Measurements from ENCODE around the gene MBNL1. TPM values are rescaled to one million over a fixed set of nuclear protein-coding genes. Genes with fewer than 3 reads are reported as not detected.

Gene MBNL1
- polyA plus RNA-seq, 1 experiment: 203 TPM

- POLR2A ChIA-PET: no interaction called here
- CTCF ChIA-PET: no interaction called here
- Histone ChIP-seq H3K36me3 (ENCODE audit: control insufficient read depth, insufficient read depth, low read length) (no peaks in the 10 kb centered on the region), H3K4me3 (ENCODE audit: low read depth, low read length) (no peak overlapping the region), H3K27me3 (ENCODE audit: control insufficient read depth, insufficient read depth, low read length) (no peaks in the 10 kb centered on the region)
- no peak for DNase-seq (ENCODE audit: low read depth)
- no peak for TF ChIP-seq CTCF (IDR thresholded peaks at IDR 0.05; ENCODE audit: insufficient read depth, low read depth, low read length)
Measured at GRCh38 chr3:152505926-152506325, 237.2 kb downstream of the MBNL1 start.

GRCh38 chr3:152508705-152509104 is 240.0 kb downstream of the MBNL1 start:
- H3K27me3 ChIP-seq (ENCODE audit: control insufficient read depth, insufficient read depth, low read length): no peaks in the 10 kb centered on the region
- POLR2A ChIA-PET: no interaction called here
- CTCF ChIA-PET: no interaction called here
- no peak overlapping the region for H3K4me3 ChIP-seq (ENCODE audit: low read depth, low read length)
- no peak for DNase-seq (ENCODE audit: low read depth)
- H3K36me3 ChIP-seq (ENCODE audit: control insufficient read depth, insufficient read depth, low read length): no peaks in the 10 kb centered on the region
- TF ChIP-seq CTCF (IDR thresholded peaks at IDR 0.05; ENCODE audit: insufficient read depth, low read depth, low read length): no peak

GRCh38 chr3:152511904-152512303 is 243.2 kb downstream of the MBNL1 start:
- CTCF ChIA-PET: interaction anchor here (0.8 to 3.2 kb wide), 3 partner anchors 12 to 62 kb away, joined by 3 to 21 read pairs (median 3); no protein-coding TSS in a partner anchor
- H3K27me3 ChIP-seq (ENCODE audit: control insufficient read depth, insufficient read depth, low read length): no peaks in the 10 kb centered on the region
- no peaks in the 10 kb centered on the region for H3K36me3 ChIP-seq (ENCODE audit: control insufficient read depth, insufficient read depth, low read length)
- no peak overlapping the region for H3K4me3 ChIP-seq (ENCODE audit: low read depth, low read length)
- no peak for TF ChIP-seq CTCF (IDR thresholded peaks at IDR 0.05; ENCODE audit: insufficient read depth, low read depth, low read length)
- POLR2A ChIA-PET: no interaction called here
- no peak for DNase-seq (ENCODE audit: low read depth)

- H3K4me3 ChIP-seq (ENCODE audit: low read depth, low read length): no peak overlapping the region
- DNase-seq (ENCODE audit: low read depth): no peak
- TF ChIP-seq CTCF (IDR thresholded peaks at IDR 0.05; ENCODE audit: insufficient read depth, low read depth, low read length): no peak
- ChIA-PET CTCF (interaction anchor here (1.6 to 3.2 kb wide), 2 partner anchors 11 to 16 kb away, joined by 4 to 21 read pairs; no protein-coding TSS in a partner anchor), POLR2A (interaction anchor here (0.6 kb wide), 1 partner anchor 69 kb away, joined by 4 read pairs; no protein-coding TSS in a partner anchor)
- H3K36me3 ChIP-seq (ENCODE audit: control insufficient read depth, insufficient read depth, low read length): no peaks in the 10 kb centered on the region
- no peaks in the 10 kb centered on the region for H3K27me3 ChIP-seq (ENCODE audit: control insufficient read depth, insufficient read depth, low read length)
Measured at GRCh38 chr3:152513301-152513960, 244.7 kb downstream of the MBNL1 start.

Small RNA genes lying within 50 kb of the gene (small RNA-seq; reads per million reads assigned to genes)
- not detected for gene RF00019 (ENCODE audit: insufficient read length, low read depth, low replicate concordance)

Measured in BJ (cell line).